HG03095 (cell line): ENCODE data around the gene CACNA2D1.
A peak's percentile ranks its signal among the peaks of the same experiment; 100 is the strongest.

Experiments
- ATAC-seq: cut with Tn5 transposase; IDR thresholded peaks from one replicate; pipeline ENCODE4 v1.9.1; 2021; ENCODE audit warnings: moderate library complexity; ENCODE audit not compliant: unreplicated experiment

The CACNA2D1 gene

GRCh38 chr7:82010416-82010815 is 433.2 kb downstream of the CACNA2D1 start:
- no peak for ATAC-seq

GRCh38 chr7:82007315-82007714 is 436.3 kb downstream of the CACNA2D1 start:
- no peak for ATAC-seq

GRCh38 chr7:82005056-82005455 is 438.5 kb downstream of the CACNA2D1 start:
- no peak for ATAC-seq

GRCh38 chr7:81993186-81993585 is 450.4 kb downstream of the CACNA2D1 start:
- ATAC-seq, result no peak

GRCh38 chr7:81990395-81990794 is 453.2 kb downstream of the CACNA2D1 start:
- ATAC-seq, result no peak

GRCh38 chr7:81986723-81987470 is 456.7 kb downstream of the CACNA2D1 start:
- ATAC-seq, result no peak

GRCh38 chr7:81983406-81983805 is 460.2 kb downstream of the CACNA2D1 start:
- no peak for ATAC-seq

- ATAC-seq, result no peak
Measured at GRCh38 chr7:81973117-81973516, 470.5 kb downstream of the CACNA2D1 start.

- ATAC-seq, result no peak
Measured at GRCh38 chr7:81960026-81960425, 483.6 kb downstream of the CACNA2D1 start.

GRCh38 chr7:81957517-81957916 is 486.1 kb downstream of the CACNA2D1 start:
- no peak for ATAC-seq

- no peak for ATAC-seq
Measured at GRCh38 chr7:81956520-81956919, 487.1 kb downstream of the CACNA2D1 start.

GRCh38 chr7:81949306-81949705 is 494.3 kb downstream of the CACNA2D1 start:
- no peak for ATAC-seq

- ATAC-seq, result no peak
Measured at GRCh38 chr7:81944058-81944457, 499.5 kb downstream of the CACNA2D1 start.

- ATAC-seq, result no peak
Measured at GRCh38 chr7:81937091-81937490, 506.5 kb downstream of the CACNA2D1 start.

- no peak for ATAC-seq
Measured at GRCh38 chr7:81934596-81935301, 508.8 kb downstream of the CACNA2D1 start.

GRCh38 chr7:81932936-81933335 is 510.6 kb downstream of the CACNA2D1 start:
- no peak for ATAC-seq

GRCh38 chr7:81929386-81929785 is 514.2 kb downstream of the CACNA2D1 start:
- ATAC-seq, result no peak

GRCh38 chr7:81926154-81926553 is 517.4 kb downstream of the CACNA2D1 start:
- no peak for ATAC-seq

GRCh38 chr7:81925530-81925929 is 518.0 kb downstream of the CACNA2D1 start:
- peak; percentile 86 for ATAC-seq

GRCh38 chr7:81924494-81924893 is 519.1 kb downstream of the CACNA2D1 start:
- no peak for ATAC-seq

GRCh38 chr7:81919494-81919893 is 524.1 kb downstream of the CACNA2D1 start:
- ATAC-seq, result no peak

- ATAC-seq, result no peak
Measured at GRCh38 chr7:81908220-81908619, 535.4 kb downstream of the CACNA2D1 start.
